H4 (cell line): Measurements from ENCODE around the gene MGST2. TPM values are rescaled to one million over a fixed set of nuclear protein-coding genes. Genes with fewer than 3 reads are reported as not detected.
"Not testable (repeated sequence)": the region's sequence is repeated elsewhere in the genome, so short reads cannot be mapped to it uniquely, and the experiment has no call there.

ENCODE experiments used
- DNase-seq: peaks from one replicate; pipeline ENCODE4 v3.0.0-alpha.2; 2015; ENCODE audit warnings: low spot score
- total RNA-seq: library from RNA; depleted of rRNA; stranded (reverse); fragments of >200 nt; shearing (Covaris generic); gene quantifications from 2 replicates; pipeline ENCODE4 v1.2.3, GENCODE V29; 2014; rRNA removed

Gene MGST2
- 1.6 TPM in 1 of 2 replicates, not detected in the other for total RNA-seq

GRCh38 chr4:139665690-139666529 lies at the start of gene MGST2:
TSS of gene MGST2 (plus strand) at chr4:139665819. CDS start at chr4:139666020, 201 bp downstream.
- DNase-seq, result no peak

- DNase-seq, result no peak
Observed at GRCh38 chr4:139617702-139618490, 47.7 kb upstream of the MGST2 start.

GRCh38 chr4:139619644-139620043 lies 46.0 kb upstream of the MGST2 start:
- DNase-seq, result peak; percentile 30

DNA sequence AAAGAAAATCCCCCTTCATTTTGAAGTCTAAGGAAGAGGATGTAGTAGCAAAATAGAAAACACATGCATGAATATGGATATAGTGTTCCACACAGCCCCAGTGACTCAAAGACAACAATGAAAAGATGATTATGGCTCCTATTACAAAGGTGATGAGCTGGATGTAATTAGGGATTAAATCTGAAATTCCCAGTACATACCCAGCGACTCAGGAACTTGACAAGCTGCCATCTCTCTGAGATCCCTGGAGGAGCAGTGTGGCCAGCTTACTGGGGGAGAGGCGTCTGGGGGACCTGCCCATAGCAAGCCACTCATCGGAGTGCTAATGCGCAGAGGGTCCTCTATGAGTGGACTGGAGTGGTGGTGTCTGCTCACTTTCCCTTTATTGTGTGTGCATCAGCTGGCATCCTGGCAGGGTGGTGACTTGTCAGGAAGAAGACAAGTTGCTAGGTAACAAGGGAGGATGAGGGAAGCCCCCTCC lies 42.7 kb upstream of the MGST2 start:
- DNase-seq, result no peak

DNA sequence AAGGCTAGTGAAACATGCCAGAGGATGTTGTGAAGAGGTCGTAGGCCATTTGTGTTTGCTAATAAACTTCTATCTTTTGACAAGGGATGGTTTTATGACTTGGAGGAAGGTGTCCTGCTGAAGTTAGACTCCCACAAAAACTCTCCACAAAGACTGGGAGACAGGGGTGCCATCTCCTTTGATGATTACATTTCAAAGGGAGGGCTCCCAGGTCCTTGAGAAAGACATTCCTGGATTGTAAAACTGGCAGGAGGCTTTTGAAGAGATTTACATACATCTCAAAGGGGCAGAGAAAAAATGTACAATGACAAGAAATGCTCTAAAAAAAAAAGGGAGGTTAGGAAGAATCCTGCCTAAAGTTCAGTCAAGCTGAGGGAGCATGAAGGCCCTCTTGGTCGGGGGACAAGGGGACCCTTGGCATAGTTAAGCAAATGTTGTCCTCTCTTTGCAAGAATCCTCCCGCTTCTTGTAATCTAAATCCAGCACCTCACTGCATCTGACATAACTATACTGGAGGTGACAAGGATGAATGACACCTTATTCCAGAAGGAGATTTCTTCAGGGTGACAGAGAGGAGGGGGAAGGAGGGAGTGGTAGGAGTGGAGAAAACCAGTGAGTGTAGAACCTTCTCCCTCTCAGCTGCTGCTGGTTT lies 41.1 kb upstream of the MGST2 start:
- no peak for DNase-seq

- no peak for DNase-seq
Observed at GRCh38 chr4:139625093-139625455, 40.5 kb upstream of the MGST2 start.

DNA sequence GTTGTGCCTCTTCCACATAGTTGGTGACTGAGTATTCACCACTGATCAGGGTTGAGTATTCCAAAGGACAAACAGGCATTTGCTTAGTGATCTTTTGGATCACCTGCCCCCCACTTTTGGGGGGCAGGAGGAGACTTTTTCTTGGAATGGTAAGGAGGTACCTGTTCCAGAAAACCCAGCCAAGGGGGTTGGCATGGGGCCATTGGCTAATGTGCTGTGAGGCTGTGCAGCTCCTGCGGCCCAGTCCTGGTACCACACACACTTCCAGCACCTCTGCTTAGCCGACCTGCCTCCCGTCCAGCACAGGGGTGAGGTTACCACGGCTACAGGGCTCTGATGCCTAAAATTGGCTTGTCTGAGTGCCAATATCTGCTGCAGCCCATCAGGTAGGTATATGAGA lies 40.1 kb upstream of the MGST2 start:
- DNase-seq, result no peak

- no peak for DNase-seq
Observed at GRCh38 chr4:139628184-139629012, 37.2 kb upstream of the MGST2 start.

- DNase-seq, result no peak
Observed at GRCh38 chr4:139629436-139630125, 36.0 kb upstream of the MGST2 start.

- no peak for DNase-seq
Observed at GRCh38 chr4:139630126-139630495, 35.5 kb upstream of the MGST2 start.

- DNase-seq, result no peak
Observed at GRCh38 chr4:139630991-139631390, 34.6 kb upstream of the MGST2 start.

- DNase-seq, result no peak
Observed at GRCh38 chr4:139631791-139632190, 33.8 kb upstream of the MGST2 start.

DNA sequence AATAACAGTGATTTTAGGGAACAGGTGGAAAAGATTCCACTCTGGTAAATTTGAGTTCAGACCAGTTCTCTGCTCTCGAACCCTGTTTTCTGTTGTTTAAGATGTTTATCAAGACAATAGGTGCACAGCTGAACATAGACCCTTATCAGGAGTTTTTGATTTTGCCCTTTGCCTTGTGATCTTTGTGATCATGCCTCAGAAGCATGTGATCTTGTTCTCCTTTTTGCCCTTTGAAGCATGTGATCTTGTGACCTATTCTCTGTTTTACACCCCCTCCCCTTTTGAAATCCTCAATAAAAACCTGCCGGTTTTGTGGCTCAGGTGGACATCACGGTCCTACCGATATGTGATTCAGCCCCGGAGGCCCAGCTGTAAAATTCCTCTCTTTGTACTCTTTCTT lies 32.9 kb upstream of the MGST2 start:
- DNase-seq, result not testable (repeated sequence)

DNA sequence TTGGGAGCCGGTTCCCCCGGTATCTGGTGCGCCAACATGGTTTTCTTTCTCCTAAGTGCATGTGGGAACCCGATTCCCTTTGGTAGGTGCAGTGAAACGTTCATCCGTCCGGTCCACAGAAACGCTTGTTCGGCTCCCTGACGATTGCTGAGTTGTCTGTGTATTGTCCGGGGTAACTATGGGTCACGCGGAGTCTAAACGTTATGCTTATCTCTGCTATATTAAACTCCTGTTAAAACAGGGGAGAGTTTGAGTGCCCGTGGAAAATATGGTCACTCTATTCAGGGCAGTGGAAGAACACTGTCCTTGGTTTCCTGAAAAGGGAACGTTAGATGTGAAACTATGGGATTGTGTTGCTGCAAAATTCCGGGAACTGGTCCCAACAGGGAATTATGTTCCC lies 32.4 kb upstream of the MGST2 start:
- no peak for DNase-seq

DNA sequence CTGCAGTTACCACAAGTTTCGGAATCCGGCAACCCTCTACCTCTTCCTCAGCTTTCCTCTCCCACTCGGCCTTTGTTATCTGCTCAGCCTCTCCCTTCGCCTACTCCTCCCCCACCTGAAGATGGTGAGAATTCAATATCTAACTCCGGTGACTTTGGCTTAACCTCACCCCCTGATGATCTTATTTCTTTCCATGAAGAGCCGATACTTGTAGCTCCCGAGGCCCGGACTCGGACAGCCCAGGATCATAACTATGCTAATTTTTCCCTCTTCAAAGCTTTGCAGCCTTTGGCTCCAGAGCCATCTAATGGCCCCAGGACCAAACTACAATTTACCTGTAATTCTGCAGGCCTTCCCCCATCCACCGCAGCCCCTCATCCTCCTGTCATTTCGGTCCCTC lies 32.0 kb upstream of the MGST2 start:
- DNase-seq, result no peak

GRCh38 chr4:139635966-139636365 lies 29.7 kb upstream of the MGST2 start:
- no peak for DNase-seq

DNA sequence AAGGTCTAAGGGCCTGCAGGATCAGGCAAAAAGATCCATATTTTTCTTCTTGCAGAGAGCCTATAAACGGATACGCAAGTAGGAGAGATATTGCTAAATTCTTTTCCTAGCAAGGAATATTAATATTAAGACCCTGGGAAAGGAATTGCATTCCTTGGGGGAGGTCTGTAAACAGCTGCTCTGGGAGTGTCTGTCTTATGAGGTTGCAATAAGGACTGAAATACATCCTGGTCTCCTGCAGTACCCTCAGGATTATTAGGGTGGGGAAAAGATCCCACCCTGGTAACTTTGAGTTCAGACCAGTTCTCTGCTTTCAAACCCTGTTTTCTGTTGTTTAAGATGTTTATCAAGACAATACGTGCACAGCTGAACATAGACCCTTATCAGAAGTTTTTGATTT lies 27.3 kb upstream of the MGST2 start:
- not testable (repeated sequence) for DNase-seq

DNA sequence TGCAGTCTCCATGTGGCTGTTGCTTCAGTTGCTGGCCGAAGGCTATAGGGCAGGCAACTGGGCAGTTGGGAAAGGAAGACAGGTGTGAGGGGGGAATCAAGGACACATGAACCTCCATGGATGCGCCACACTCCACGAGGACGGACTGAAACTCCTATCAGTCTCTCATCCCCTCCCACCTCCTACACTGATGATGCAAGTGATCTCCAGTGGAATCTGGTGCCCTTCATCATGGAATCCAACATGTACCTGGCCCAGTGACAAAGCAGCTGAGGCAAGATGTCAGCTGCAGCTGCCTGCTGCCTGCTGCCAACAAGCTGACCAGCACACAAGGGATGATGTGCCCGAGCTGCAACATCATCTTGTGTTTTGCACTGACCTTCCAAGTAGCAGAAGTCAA lies 26.0 kb upstream of the MGST2 start:
- no peak for DNase-seq

- DNase-seq, result no peak
Observed at GRCh38 chr4:139641218-139641617, 24.4 kb upstream of the MGST2 start.

- DNase-seq, result no peak
Observed at GRCh38 chr4:139642364-139642763, 23.3 kb upstream of the MGST2 start.
